ENCODE measurements around the gene SPSB2.

GRCh38 chr12:6822426-6823135 is 50.5 kb downstream of the SPSB2 start:
- TF ChIP-seq POLR2A (IDR thresholded peaks at IDR 0.05) = no peak
- no peak for TF ChIP-seq CTCF (IDR thresholded peaks at IDR 0.05)
